COLO668 (cell line): Measurements from ENCODE around the gene SYNC.
"Not testable (repeated sequence)": the region's sequence is repeated elsewhere in the genome, so short reads cannot be mapped to it uniquely, and the experiment has no call there.

Source experiments
- DNase-seq: peaks from one replicate; lab custom pipeline; 2025; ENCODE audit not compliant: unreplicated experiment; lab: John Stamatoyannopoulos, UW

SYNC gene

DNA sequence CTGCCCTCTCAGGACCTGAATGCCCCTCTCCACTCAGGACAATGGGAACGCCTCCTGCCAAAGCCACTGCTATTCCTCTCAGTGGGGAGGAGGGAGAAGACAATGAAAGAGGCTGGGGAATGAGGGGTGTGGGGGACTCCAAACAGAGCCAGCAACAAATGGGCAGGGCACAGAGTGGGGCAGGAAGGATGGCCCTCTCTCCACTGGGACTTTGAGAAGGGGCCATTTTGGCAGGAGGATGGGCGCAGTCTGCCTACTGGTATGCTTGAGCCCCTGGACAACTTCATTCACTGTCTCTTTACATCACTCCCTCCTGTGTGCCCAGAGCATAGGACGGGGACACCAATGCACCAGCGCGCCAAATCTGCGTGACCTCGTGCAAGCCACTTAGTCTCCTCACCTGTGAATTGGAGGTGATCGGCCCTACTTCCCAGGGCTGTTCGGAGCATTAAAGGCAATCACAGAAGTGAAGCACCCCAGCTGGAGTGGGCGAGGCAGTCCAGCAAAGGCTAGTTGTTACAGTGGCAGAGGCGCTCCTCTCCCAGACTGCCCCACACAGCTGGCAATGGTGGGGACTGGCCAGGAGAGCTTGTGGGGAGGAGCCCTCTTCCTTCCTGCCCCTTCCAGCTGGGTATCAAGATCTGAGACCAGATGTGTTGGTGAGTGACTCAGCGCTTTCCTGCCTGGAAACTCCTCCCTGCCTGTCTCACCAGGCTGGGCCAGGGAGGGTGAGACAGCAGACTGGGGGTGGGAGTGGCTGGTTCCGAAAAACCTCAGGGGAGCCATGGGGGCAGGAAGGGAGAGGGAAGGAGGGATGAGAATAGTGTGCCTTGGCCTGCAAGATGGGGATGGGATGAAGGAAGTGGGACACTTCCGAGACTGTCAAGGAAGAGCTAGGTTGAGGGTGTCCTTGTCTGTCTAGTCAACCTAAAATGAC, 22.4 kb upstream of the SYNC start:
- DNase-seq, result peak; percentile 56

DNA sequence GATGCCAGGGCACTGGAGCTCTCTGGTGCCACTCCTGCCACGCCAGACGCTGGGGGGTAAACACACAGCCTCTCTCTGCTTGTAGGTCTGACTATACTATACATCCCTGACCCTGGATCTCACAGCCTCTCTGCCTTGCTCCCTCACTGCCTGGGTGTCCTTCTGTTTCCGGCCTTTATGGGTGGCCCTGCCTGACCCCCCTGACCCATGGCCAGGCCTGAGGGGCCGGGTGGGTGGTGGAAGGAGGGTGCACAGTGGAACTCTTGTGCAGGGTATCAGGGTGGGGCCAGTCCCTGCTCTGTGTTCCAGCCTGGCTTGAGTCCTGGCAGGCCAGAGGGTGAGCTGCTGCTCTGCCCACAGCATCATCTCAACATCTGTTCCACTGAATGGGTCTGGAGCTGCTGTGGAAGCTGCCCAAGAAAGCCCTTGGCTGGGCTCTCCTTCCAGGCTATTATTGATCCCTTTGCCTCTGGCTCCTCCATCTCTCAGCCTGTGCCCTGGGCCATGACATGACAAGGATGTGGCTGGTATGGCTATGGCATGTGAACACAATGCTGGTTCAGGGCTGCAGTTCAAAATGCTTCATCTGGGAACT, 17.2 kb upstream of the SYNC start:
- no peak for DNase-seq

DNA sequence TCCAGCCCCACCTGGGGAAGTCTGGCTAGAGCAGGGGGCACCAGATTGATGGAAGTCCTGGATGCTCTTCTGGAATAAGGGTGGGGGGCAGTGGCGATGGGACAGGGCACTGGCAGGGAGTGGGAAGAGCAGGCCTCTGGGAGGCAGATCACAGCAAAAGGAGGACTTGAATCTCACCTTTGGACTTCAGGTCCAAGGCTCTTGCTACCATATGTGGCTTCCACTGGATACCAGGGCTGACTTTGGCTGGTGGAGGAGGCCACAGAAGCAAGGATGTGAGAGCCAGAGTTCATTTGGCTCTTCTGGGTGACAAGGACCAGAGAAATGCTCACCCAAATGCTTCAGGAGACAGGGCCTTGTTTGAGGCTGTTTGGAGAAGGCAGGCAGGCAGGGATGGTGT, 16.0 kb upstream of the SYNC start:
- no peak for DNase-seq

DNA sequence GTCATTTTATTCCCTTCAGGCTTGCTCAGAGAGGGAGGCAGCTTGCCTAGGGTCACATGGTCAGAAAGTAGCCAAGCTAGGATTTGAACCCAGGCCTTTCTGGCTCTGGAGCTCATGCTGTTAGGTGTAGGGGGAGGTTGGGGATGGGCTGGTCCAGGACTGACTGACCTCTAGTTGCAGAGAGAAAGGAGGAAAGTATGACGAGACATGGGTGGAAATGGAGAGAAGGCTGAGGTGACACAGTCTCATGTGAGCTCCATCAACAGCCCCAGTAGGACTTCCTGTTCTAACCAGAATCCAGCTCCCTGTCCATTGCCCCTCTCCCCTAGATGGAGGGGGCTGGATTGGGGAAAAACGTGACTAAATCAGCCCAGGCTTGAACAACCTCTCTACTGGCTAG, 15.5 kb upstream of the SYNC start:
- DNase-seq, result no peak

DNA sequence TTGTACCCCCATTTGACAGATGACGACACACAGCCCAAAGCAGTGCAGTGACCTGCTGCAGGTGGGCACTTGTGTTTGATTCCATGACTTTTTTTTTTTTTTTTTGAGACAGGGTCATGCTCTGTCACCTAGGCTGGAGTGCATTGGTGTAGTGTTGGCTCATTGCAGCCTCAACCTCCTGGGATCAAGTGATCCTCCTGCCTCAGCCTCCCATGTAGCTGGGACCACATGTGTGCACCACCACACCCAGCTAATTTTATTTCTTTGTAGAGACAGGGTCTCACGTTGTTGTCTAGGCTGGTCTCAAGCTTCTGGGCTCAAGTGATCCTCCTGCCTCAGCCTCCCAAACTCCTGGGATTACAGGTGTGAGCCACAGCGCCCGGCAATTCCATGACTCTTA, 14.9 kb upstream of the SYNC start:
- no peak for DNase-seq

DNA sequence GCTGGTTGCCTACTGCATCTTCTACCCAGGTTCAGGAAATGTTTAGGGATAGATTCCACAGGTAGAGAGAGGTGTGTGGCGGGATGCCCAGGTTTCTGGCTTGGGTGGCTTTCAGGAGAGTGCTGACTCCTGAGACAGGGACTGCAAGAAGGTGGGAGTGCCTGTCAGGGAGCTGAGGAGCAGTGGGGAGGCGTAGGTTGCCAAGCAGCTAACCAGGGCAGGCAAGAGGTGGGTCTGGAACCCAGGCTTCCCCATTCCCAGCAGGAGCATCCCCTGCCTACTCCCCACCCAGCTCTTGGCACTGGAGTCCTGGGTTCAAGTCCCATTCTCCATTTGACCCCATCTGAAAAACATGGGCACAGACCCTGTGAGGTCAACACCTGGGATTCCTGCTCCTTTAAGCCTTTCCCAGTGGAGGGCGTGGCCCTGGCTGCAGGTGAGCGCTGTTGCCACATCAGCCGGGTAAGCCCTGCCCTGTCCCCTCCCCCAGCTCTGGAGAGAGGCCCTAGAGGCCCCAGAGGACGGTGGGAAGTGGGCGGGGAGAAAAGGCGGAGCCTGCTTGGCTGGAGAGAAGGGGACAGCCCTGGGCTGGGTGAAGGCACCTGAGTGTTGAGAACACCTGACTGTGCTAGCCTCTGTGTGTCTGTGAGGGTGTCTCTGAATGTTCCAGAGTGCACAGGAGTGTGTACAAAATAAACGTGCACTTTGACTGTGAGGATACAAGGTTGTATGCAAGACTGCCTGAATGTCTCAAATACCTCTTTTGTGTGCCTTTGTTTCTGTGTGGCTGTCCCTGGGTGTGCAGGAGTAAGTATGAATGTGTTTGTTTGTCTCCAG, 14.0 kb upstream of the SYNC start:
- peak; percentile 100 for DNase-seq

DNA sequence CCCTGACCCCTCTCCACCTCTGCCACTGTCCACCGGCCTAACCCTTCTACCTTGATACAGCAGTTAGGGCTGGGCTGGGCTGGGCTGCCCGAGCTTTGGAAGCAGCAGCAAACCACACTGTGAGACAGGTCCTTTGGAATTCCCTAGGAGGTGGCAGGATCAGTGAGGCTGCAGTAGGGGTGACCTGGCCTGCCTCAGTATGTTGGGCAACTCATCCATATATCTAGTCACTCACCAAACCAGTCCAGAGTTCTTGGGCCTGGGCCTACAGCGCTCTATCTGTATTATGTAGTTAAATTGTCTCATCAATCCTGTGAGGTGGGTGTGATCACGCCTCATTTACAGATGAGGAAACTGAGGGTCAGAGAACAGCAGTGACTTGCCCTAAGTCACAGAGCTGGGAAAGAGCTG, 13.3 kb upstream of the SYNC start:
- DNase-seq, result no peak

DNA sequence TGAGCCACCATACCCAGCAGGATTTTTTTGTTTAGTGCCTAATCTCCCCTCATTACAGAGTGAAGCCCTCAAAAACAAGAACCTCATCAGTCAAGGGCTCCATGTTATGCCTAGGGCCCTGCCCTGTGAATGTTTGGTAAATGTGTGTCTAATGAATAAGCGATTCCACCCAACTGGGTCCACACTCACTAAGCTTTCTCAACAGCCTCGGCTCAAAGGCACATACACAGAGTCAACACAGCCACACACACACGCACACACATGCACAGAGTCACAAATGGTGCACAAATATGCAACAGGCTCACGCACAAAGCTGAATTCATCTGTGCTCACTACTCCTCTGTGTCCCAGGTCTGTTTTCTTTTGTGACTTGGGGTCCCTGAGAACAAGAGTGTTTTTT, 11.7 kb upstream of the SYNC start:
- no peak for DNase-seq

DNA sequence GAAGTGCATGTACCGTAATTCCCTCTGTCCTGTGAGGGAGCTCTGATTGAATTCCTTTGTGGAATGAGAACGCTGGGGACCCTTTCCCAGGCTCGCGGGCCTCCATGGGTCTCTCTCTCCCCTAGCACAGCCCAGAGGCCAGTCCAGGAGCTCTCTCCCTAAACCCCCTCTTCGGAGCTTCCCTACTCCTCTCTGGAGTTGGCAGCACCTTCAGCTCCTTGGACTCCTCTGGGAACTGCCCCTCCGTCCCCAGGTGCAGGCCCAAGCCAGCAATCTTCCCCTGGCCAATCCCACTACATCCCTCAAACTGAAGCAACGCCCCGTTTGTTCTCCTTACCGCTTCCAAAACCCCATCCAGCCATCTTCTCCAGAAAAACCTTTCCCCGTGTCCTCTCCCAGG, 10.5 kb upstream of the SYNC start:
- DNase-seq, result no peak

DNA sequence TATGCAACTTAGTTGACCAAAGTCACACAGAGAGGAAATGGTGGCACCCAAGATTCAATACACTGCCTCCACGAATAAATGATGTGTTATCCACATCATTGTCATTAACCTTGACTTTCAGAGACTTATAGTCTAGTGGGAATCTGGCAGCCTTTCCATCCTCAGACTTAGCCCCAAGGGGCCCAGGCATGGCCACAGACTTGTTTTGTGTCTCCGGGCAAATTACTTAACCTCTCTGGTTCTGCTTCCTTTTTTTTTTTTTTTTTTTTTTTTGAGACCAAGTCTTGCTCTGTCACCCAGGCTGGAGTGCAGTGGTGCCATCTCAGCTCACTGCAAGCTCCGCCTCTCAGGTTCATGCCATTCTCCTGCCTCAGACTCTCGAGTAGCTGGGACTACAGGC, 8.7 kb upstream of the SYNC start:
- not testable (repeated sequence) for DNase-seq

DNA sequence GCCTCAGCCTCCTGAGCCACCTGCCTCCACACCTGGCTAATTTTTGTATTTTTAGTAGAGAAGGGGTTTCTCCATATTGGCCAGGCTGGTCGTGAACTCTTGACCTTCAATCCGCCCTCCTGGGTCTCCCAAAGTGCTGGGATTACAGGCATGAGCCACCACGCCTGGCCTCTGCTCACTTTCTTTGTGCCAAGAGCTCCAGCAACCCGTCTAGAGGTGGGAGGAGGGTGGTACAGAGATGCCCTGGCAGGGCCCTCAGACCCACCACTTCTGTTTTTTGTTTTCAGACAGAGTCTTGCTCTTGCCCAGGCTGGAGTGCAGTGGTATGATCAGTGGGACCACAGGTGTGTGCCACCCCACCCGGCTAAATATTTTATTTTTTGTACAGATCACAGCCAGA, 6.9 kb upstream of the SYNC start:
- no peak for DNase-seq

DNA sequence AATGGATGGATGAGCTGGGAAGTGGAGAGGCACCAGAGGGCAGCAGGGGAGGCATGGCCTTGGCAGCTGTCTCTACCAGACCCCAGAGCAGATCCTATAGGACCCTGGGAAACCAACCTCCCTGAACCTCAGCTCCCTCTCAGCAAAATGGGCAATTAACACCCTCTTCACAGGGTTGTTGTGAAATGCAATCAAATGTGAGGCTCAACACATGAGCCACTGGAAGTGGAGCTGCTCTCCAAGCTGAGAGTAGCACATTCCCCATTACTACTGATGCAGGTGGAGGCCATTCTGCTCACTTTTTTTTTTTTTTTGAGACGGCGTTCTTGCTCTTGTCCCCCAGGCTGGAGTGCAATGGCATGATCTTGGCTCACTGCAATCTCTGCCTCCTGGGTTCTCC, 6.5 kb upstream of the SYNC start:
- DNase-seq, result no peak

DNA sequence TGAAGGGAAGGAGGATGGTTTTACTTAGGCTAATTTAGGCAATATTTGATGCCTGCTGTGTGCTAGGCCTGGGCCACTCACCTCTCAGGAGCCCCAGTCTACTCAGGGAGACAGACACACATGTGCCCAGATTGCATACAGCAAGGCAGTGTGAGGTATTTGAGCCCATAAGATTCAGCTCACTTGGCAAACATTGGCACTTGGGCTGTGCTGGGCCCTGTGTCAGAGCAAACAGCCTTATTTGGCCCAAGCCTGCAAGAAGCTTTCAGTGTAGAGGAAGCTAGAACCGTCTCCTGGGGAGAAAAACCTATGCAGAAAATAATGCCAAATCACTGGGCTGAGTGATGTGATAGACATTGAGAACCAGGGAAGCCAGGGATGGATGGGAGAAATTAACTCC, 3.9 kb upstream of the SYNC start:
- no peak for DNase-seq

DNA sequence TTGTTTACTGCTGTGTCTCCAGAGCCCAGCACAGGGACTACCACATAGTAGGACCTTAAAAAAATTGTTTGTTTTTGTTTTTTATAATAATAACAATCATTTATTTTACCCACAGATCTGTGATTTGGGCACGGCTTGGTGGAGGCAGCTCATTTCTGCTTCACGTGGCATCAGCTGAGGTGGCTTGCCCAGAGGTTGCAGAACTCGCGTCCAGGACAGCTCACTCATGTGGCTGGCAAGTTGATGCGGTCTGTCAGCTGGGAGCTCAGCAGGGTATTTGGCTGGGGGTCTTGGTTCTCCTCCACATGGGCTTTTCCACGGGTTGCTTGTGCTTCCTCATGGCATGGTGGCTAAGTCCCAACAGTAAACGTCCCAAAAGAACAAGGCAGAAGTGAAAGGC, 2.9 kb upstream of the SYNC start:
- no peak for DNase-seq

DNA sequence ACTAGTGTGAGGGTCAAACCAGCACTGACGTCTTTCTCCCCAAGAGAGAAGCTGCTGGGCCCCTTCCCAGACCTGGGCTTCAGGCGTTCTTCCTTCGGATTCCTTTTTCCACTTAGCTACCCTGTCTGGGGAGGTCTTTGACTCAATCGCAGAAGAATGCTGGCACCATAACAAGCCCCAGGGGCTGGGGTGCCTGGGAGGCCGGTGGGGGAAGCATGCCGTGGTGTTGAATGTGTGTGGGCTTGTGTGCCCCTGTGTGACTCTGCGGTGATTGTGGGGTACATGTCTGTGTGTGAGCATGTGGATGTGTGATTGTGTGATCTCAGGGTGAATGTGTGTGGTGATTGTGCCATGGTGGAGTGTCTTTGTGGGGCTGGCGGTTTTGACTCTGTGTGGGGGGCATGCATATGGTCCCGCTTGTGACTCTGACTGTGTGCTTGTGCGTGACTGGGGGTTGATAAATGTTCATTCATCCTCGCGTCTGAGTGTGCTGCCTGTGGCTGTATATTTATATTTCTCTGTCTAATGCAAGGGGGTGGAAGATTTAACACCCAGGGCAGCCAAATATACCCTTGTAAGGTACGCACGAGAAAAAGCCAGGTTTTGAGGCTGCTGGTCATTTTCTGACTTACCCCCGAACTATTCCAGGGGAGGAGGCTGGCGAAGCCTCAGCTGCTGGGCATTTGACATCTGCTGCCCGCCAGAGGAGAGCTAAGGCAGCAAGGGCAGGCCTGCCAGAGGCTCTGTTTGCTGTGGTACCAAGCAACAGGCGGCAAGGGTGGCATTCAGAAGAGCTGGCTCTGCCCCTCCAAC, 1.1 kb upstream of the SYNC start:
- DNase-seq, result no peak

DNA sequence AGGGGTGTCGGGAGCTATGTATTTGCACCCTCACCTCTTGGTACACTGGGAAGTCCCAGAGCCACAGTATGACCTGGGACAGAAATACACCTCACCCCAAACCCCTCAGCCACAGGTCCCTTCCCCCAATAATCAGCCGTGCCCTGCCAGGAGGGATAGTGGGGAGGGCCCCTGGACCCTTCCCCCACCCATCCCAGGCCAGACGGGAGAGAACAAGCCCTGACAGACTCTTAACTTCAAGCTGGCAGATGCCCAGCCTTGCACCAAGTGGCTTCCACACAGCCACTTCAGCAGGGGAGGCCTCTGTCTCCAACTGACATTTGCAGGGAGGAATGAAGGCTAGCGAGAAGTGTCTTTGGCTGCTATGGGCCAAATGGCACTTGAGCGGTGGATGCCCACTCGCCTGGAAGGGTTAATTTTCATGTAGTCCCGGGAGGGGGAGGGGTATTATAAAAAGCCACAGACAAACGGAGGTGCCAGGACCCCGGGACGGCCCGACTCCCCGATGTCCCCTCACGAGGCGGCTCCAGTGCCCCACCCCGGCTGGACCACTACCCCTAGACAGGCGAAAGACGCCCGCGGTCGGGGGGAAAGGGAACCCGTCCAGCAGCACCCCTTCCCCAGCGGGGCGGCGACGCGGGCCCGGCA, 495 bp downstream of the SYNC start:
- DNase-seq, result no peak

DNA sequence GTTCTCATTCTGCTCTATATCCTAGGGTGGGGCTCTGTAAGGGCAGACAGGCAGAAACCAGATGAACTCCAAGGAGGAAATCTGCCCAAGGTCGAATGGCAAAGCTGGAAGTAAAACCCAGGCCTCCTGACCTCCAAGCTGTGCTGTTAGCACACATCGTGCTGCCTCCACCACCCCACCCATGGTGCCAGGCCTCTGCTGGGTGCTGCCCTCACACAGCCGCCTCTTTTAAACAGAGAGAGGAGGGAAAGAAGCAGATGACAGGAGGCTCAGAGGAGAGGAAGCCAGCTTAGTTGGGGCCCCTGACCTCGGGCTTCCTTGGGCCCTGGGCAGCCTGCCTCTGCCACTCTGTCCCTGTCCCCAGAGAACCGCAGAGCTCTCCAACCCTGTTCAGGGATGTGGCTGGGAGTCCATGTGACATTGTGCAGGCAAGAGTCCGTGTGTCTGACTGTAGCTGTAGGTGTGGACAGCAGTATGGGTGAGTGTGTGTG, 1.1 kb downstream of the SYNC start:
- DNase-seq, result no peak

DNA sequence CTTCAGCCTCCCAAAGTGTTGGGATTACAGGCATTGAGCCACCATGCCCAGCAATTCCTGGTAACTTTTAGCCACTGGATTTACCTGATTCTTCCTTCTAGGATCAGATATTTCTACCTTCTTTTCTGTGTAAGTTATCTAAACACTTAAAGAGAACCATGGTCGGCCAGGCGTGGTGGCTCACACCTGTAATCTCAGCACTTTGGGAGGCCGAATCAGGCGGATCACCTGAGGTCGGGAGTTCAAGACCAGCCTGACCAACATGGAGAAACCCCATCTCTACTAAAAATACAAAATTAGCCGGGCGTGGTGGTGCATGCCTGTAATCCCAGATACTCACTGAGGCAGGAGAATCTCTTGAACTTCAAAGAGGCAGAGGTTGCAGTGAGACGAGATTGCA, 5.6 kb downstream of the SYNC start:
- DNase-seq, result not testable (repeated sequence)

DNA sequence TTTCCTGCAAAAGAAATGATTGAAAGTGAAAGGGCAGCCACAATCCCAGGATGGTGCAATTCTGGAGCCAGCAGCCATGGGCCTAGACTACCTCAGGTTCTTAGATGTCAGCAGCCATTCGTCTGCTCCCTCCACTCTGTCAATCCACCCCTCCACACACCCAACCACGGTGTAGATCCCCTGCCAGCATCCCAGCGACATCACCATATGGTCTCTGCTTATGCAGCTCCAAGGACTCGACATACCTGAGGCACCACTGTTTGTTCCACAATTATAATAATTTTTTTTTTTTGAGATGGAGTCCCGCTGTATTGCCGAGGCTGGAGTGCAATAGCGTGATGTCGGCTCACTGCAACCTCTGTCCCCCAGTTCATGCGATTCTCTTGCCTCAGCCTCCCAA, 6.5 kb downstream of the SYNC start:
- no peak for DNase-seq
